ENCODE results near the gene EIF3CL. TPM values are rescaled to one million over a fixed set of nuclear protein-coding genes. Genes with fewer than 3 reads are reported as not detected.
"Not testable (repeated sequence)": the region's sequence is repeated elsewhere in the genome, so short reads cannot be mapped to it uniquely, and the experiment has no call there.

The EIF3CL gene, protein sequence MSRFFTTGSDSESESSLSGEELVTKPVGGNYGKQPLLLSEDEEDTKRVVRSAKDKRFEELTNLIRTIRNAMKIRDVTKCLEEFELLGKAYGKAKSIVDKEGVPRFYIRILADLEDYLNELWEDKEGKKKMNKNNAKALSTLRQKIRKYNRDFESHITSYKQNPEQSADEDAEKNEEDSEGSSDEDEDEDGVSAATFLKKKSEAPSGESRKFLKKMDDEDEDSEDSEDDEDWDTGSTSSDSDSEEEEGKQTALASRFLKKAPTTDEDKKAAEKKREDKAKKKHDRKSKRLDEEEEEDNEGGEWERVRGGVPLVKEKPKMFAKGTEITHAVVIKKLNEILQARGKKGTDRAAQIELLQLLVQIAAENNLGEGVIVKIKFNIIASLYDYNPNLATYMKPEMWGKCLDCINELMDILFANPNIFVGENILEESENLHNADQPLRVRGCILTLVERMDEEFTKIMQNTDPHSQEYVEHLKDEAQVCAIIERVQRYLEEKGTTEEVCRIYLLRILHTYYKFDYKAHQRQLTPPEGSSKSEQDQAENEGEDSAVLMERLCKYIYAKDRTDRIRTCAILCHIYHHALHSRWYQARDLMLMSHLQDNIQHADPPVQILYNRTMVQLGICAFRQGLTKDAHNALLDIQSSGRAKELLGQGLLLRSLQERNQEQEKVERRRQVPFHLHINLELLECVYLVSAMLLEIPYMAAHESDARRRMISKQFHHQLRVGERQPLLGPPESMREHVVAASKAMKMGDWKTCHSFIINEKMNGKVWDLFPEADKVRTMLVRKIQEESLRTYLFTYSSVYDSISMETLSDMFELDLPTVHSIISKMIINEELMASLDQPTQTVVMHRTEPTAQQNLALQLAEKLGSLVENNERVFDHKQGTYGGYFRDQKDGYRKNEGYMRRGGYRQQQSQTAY
- 100 to 1,000 TPM in 4 of 6 donors, 10 to 100 TPM in 2; 44.6 to 235 (median 112) TPM for total RNA-seq

DNA sequence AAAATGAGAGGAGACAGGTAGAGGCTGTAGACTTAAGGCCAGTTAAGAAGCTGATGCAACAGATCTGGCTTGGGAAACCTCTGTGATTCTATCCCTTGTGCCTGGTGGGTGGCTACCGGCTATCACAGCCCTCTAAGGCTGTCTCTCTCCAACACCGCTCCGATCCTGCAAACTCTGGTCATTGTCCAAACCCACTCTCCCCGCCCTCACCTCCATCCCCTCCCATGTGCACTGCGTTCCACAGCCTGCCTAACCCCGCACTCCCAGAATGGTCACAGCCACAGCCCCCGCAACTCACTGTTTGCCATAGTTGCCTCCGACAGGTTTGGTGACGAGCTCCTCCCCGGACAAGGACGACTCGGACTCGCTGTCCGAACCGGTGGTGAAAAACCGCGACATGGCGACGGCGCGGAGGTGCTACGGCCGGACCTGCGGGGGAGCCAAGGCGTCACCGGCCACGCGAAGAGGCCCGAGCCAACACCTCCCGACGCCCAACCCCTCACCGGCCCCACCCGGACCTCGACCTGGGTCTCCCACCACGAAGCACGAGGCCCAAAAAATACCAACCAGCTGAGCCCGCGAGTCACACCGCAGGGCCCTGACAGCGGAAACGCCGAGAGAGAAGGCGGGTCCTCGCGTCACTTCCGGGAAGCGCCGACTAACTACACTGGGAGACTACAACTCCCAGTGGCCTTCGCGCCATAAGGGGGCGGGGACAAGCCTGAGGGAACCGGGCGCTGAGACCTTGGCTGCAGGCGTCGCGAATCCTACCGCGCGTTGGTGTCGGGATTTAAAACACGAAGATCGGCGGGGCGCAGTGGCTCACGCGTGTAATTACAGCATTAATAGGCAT, at the start of gene EIF3CL:
Gene EIF3CL, minus strand, starts transcription at position 622 of the 853 bp plus-strand sequence. Its CDS starts 223 bp downstream, at position 399.
- not testable (repeated sequence) for H3K36me3 ChIP-seq, DNase-seq, H3K27ac ChIP-seq, H3K4me1 ChIP-seq, H3K9me3 ChIP-seq, H3K27me3 ChIP-seq
- peak within 1 kb of the TSS in 3 of 4 donors; percentile 24 to 38 (median 26) for H3K4me3 ChIP-seq
- ATAC-seq (ENCODE audit: low FRiP score in 2 of 2): peak; percentile 99 to 100
- no CpG with 5 or more reads among the region's 66 CpGs for WGBS, 2 donors

- H3K27ac ChIP-seq; ATAC-seq (ENCODE audit: low FRiP score in 2 of 2); H3K27me3 ChIP-seq; H3K9me3 ChIP-seq; H3K4me3 ChIP-seq; DNase-seq; H3K4me1 ChIP-seq; H3K36me3 ChIP-seq: not testable (repeated sequence)
- WGBS, 2 donors: no CpG with 5 or more reads among the region's 6 CpGs
These were observed 43.4 kb upstream of the EIF3CL start for GRCh38 chr16:28447081-28447480.

DNA sequence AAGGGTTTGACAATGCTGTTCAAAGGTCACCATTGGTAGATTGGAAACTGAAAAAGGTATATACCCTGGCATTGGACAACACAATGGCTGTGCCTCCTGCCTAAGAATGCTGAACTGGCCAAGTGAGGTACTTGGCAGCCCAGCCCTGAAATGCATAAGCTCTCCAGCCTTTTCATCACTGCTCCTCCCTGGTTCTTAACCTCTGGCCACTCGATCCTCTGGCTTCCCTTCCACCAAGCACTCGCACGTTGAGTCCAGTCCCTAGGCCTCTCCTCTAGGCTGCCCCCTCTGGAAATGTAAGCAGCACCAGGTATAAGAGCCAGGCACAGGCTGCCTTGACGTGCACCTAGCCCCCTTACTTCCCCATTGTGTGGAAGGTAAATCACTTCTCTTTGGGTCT, 42.7 kb upstream of the EIF3CL start:
- H3K27me3 ChIP-seq; ATAC-seq (ENCODE audit: low FRiP score in 2 of 2); H3K4me1 ChIP-seq; H3K4me3 ChIP-seq; H3K36me3 ChIP-seq; H3K27ac ChIP-seq; DNase-seq; H3K9me3 ChIP-seq: not testable (repeated sequence)
- no CpG with 5 or more reads among the region's 4 CpGs for WGBS, 2 donors

DNA sequence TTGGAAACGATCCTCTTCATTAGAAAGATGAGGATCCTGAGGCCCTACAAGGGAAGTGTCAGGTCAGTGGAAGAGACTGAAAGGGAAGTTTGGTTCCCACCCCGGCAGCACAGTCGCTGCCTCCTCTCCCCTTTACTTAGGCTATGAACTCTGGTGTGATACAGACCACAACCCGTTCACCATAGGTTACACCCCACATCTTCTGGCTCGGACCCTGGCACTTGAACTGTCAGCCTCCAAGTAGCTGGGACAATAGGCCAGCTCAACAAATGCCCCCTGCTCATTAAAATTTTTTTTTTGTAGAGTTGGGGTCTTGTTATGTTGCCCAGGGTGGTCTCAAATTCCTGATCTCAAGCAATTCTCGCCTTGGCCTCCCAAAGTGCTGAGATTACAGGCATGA, 40.3 kb upstream of the EIF3CL start:
- WGBS, 2 donors: 73 to 84% methylated on average over 3 of the region's 6 CpGs
- DNase-seq: peak in 1 of 2 donors; percentile 17
- H3K4me3 ChIP-seq; H3K36me3 ChIP-seq; H3K27ac ChIP-seq; ATAC-seq (ENCODE audit: low FRiP score in 2 of 2); H3K9me3 ChIP-seq; H3K27me3 ChIP-seq; H3K4me1 ChIP-seq: not testable (repeated sequence)

- not testable (repeated sequence) for H3K27me3 ChIP-seq, H3K36me3 ChIP-seq, H3K27ac ChIP-seq, H3K4me1 ChIP-seq, DNase-seq, H3K9me3 ChIP-seq, H3K4me3 ChIP-seq
- peak in 1 of 2 donors; percentile 29 for ATAC-seq (ENCODE audit: low FRiP score in 2 of 2)
- WGBS, 2 donors: 35 to 91% methylated on average over 4 of the region's 6 CpGs
These were observed 35.3 kb upstream of the EIF3CL start for GRCh38 chr16:28438899-28439298.

GRCh38 chr16:28435340-28435739, 31.7 kb upstream of the EIF3CL start:
- WGBS, 2 donors: no CpG with 5 or more reads among the region's 29 CpGs
- H3K36me3 ChIP-seq; H3K9me3 ChIP-seq; H3K27me3 ChIP-seq; ATAC-seq (ENCODE audit: low FRiP score in 2 of 2); H3K27ac ChIP-seq; H3K4me3 ChIP-seq; H3K4me1 ChIP-seq: not testable (repeated sequence)
- peak in 1 of 2 donors; percentile 75 for DNase-seq

- H3K36me3 ChIP-seq, H3K27ac ChIP-seq, H3K9me3 ChIP-seq, DNase-seq, H3K27me3 ChIP-seq, H3K4me3 ChIP-seq, H3K4me1 ChIP-seq: not testable (repeated sequence)
- peak; percentile 96 to 99 for ATAC-seq (ENCODE audit: low FRiP score in 2 of 2)
- WGBS, 2 donors: no CpG with 5 or more reads among the region's 10 CpGs
These were observed 22.5 kb upstream of the EIF3CL start for GRCh38 chr16:28426060-28426680.

DNA sequence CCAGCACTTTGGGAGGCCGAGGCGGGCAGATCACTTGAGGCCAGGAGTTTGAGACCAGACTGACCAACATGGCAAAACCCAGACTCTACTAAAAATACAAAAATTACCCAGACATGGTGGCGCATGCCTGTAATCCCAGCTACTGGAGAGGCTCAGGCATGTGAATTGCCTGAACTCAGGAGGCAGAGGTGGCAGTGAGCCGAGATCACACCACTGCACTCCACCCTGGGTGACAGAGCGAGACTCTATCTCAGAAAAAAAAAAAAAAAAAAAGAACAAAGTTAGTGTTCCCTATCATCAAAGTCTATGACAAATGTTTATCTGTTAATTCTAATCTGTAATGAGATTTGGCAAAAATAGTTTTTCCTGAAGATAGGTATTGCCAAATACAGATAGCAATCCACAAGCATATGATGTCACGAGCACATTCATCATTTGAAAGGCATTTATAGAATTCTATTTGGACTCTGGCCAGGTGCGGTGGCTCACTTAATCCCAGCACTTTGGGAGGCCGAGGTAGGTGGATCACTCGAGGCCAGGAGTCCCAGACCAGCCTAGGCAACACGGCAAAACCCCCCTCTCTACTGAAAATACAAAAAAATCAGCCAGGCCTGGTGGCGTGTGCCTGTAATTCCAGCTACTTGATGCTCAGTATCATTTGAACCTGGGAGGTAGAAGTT, 17.6 kb upstream of the EIF3CL start:
- not testable (repeated sequence) for H3K9me3 ChIP-seq, H3K36me3 ChIP-seq, H3K4me3 ChIP-seq, H3K27ac ChIP-seq, H3K4me1 ChIP-seq, H3K27me3 ChIP-seq, DNase-seq
- no CpG with 5 or more reads among the region's 11 CpGs for WGBS, 2 donors
- ATAC-seq (ENCODE audit: low FRiP score in 2 of 2): peak; percentile 34 to 46

- H3K27me3 ChIP-seq; H3K9me3 ChIP-seq; H3K27ac ChIP-seq; H3K4me1 ChIP-seq; ATAC-seq (ENCODE audit: low FRiP score in 2 of 2); H3K4me3 ChIP-seq; H3K36me3 ChIP-seq: not testable (repeated sequence)
- WGBS, 2 donors: 86% methylated on average over 7 of the region's 30 CpGs; no CpG with 5 or more reads in 1 of the 2 donors
- peak in 1 of 2 donors; percentile 46 for DNase-seq
These were observed 13.4 kb upstream of the EIF3CL start for GRCh38 chr16:28417033-28417432.

- peak; percentile 8 to 42 for DNase-seq
- not testable (repeated sequence) for H3K9me3 ChIP-seq; H3K36me3 ChIP-seq; ATAC-seq (ENCODE audit: low FRiP score in 2 of 2); H3K4me1 ChIP-seq; H3K27me3 ChIP-seq; H3K4me3 ChIP-seq; H3K27ac ChIP-seq
- WGBS, 2 donors: 93 to 94% methylated on average over 11 to 13 of the region's 18 CpGs
These were observed 10.9 kb upstream of the EIF3CL start for GRCh38 chr16:28414530-28414929.

- not testable (repeated sequence) for ATAC-seq (ENCODE audit: low FRiP score in 2 of 2); H3K4me1 ChIP-seq; H3K9me3 ChIP-seq; H3K36me3 ChIP-seq; H3K4me3 ChIP-seq; DNase-seq; H3K27ac ChIP-seq; H3K27me3 ChIP-seq
- no CpG with 5 or more reads among the region's 7 CpGs for WGBS, 2 donors
These were observed 9.9 kb upstream of the EIF3CL start for GRCh38 chr16:28413585-28413984.
